ENCODE results near the gene HSPB9. TPM values are rescaled to one million over a fixed set of nuclear protein-coding genes. Genes with fewer than 3 reads are reported as not detected.

HSPB9 gene
- total and polyA plus RNA-seq, 10 of the 15 experiments (the other 5 are each of a cell fraction or from before 2014, with no cell fraction given), result 0.04 to 0.40 (median 0.11) TPM; not detected in 7

GRCh38 chr17:42107124-42107523 lies 15.5 kb upstream of the HSPB9 start:
- no peaks in the 10 kb centered on the region for H3K9me3 ChIP-seq (replicated peaks; ENCODE audit: control insufficient read depth, insufficient read depth, low read length)
- H4K20me1 ChIP-seq (ENCODE audit: control insufficient read depth, insufficient read depth), result no peaks in the 10 kb centered on the region
- peaks cover 11% of the 10 kb centered on the region for H3K4me1 ChIP-seq (ENCODE audit: control insufficient read depth, insufficient read depth, low read length)
- ChIA-PET CTCF (interaction anchor here (0.6 to 2.0 kb wide), 13 partner anchors 9 to 144 kb away, joined by 3 to 10 read pairs (median 3); partner anchors contain the start of genes KAT2A, KCNH4 and ZNF385C), RAD21 (ENCODE audit: unreplicated experiment) (interaction anchor here (1.2 kb wide), 1 partner anchor 13 kb away, joined by 6 read pairs; the partner anchor contains the start of gene KAT2A), POLR2A (interaction anchor here (0.7 to 1.4 kb wide), 5 partner anchors 10 to 1622 kb away, joined by 3 to 5 read pairs (median 3); partner anchors contain the start of gene NKIRAS2), SMC1A (ENCODE audit: uncharacterized antibody, unreplicated experiment) (no interaction called here)
- TF ChIP-seq KDM1A (IDR thresholded peaks at IDR 0.05; ENCODE audit: borderline replicate concordance) (no peak), BHLHE40 (IDR thresholded peaks at IDR 0.05; ENCODE audit: borderline replicate concordance in 1 of 2, low read depth in 2 of 2, low read length in 1 of 2) (no peak), USF2 (IDR thresholded peaks at IDR 0.05; ENCODE audit: borderline replicate concordance, low read depth, low read length) (no peak), ATF2 (IDR thresholded peaks at IDR 0.05; ENCODE audit: low read length) (no peak), ZNF24 (IDR thresholded peaks at IDR 0.05) (no peak), POU2F2 (IDR thresholded peaks at IDR 0.05; ENCODE audit: borderline replicate concordance, low read depth, low read length) (no peak), CBFB (IDR thresholded peaks at IDR 0.05; ENCODE audit: low read depth) (no peak), TAF1 (IDR thresholded peaks at IDR 0.05; ENCODE audit: borderline replicate concordance, low read depth, low read length) (no peak), RUNX3 (IDR thresholded peaks at IDR 0.05; ENCODE audit: low read length) (no peak), SMAD5 (IDR thresholded peaks at IDR 0.05; ENCODE audit: low read depth) (no peak), NR2C2 (IDR thresholded peaks at IDR 0.05; ENCODE audit: borderline replicate concordance, control insufficient read depth, insufficient read length, low read depth) (no peak), RB1 (IDR thresholded peaks at IDR 0.05; ENCODE audit: borderline replicate concordance) (no peak)
- no peak overlapping the region for H3K9ac ChIP-seq (ENCODE audit: control insufficient read depth, insufficient read depth, low read length)
- H3K4me2 ChIP-seq (ENCODE audit: control insufficient read depth, insufficient read depth), result no peak overlapping the region
- peaks cover 11% of the 10 kb centered on the region for H3K79me2 ChIP-seq (ENCODE audit: control insufficient read depth, insufficient read depth, low read length)
- FAIRE-seq, result no peak
- BruUV-seq (replicated peaks), result no TSS peak
- whole genome bisulfite sequencing (ENCODE audit: insufficient coverage, insufficient replicate concordance, low lambda C conversion rate, missing lambda C conversion rate), result 78% methylated on average over 6 of the region's 6 CpGs
- no peak overlapping the region for H3K4me3 ChIP-seq
- H3K27me3 ChIP-seq (replicated peaks in 1 of 2; ENCODE audit: control insufficient read depth in 2 of 2, insufficient read depth in 2 of 2, low read length in 1 of 2), result no peaks in the 10 kb centered on the region
- no peak for ATAC-seq
- peaks cover 0 to 2% of the 10 kb centered on the region in 2 experiments; a peak in 1 of 4 replicates for H3K36me3 ChIP-seq (ENCODE audit: control insufficient read depth in 2 of 2, insufficient read depth in 2 of 2, low read length in 1 of 2)
- no peak overlapping the region for H3K27ac ChIP-seq (ENCODE audit: control insufficient read depth, insufficient read depth)
- H2AFZ ChIP-seq (ENCODE audit: control insufficient read depth, low read depth, low read length), result no peak overlapping the region
- intact Hi-C loops (cut with micrococcal nuclease; ENCODE audit: unreplicated experiment) (no loop called here), in situ Hi-C loops (cut with MboI) (no loop called here)
- DNase-seq (ENCODE audit: low read depth, low spot score), result no peak
